ENCODE data around the gene SHBG. TPM values are rescaled to one million over a fixed set of nuclear protein-coding genes. Genes with fewer than 3 reads are reported as not detected.

The SHBG gene, protein sequence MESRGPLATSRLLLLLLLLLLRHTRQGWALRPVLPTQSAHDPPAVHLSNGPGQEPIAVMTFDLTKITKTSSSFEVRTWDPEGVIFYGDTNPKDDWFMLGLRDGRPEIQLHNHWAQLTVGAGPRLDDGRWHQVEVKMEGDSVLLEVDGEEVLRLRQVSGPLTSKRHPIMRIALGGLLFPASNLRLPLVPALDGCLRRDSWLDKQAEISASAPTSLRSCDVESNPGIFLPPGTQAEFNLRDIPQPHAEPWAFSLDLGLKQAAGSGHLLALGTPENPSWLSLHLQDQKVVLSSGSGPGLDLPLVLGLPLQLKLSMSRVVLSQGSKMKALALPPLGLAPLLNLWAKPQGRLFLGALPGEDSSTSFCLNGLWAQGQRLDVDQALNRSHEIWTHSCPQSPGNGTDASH
- total RNA-seq (2022; extraction: Qiagen RNA extraction), result 0.35 to 0.85 TPM (median 0.60 TPM) in 5 replicates

DNA sequence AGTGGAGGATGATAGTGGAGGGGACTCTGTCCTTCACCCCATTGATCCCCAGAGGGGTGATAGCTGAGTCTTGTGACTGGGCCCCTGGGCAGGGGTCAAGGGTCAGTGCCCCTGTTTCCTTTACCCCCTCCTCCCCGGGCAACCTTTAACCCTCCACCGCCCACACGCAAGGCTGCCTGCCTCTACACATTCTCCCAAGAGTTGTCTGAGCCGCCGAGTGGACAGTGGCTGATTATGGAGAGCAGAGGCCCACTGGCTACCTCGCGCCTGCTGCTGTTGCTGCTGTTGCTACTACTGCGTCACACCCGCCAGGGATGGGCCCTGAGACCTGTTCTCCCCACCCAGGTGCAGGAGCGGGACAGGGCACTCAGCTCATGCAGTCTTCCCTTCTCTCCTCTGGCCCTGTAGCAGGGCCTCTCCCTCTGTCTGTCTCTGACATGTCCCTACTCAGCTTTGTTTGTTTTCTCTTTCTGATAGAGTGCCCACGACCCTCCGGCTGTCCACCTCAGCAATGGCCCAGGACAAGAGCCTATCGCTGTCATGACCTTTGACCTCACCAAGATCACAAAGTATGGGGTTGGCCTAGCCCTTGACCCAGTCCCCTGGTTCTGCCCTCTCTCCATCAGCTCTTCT is at the start of gene SHBG:
TSS of gene SHBG (plus strand) at position 197 of the 633 bp plus-strand sequence. CDS start at position 235, 38 bp downstream.

DNA sequence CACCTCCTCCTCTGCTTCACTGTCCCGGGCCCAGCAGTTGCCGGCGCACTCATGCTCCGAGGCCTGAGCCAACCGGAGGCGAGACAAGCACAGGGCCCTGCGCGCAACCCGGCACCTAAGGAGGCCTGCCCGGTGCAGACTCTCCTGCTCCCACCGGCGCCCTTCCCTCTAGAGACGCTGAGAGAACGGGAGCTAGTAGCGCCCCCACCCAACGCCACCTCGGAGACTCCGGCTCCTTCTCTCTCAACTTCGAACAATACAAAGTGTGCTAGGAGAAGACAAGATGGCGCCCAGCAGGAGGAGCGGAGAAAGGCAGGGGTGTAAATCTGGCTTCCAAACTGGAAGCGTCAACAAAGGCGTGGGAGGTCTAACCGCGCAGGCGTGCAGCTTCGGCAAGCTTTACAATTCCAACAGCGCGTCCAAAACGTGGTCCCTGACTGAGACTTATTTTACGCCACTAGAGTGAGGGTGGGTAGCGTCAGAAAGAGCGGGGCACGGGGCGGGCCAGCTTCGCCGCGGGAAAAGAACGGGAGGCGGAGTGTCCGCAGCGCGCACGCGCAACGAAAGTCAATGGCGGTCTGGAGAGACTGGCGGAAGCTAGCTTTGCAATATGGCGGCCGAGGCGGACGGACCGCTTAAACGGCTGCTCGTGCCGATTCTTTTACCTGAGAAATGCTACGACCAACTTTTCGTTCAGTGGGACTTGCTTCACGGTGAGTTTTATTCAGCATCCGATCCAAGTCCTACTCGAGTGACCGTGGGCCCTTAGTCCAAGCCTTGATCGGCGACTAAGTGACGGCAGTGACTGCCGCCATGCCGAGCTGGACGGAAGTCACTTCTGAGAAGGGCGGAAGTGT is 46.5 kb upstream of the SHBG start, which contains the start of gene MPDU1:
TSS of gene MPDU1 (plus strand) at position 600 of the 857 bp plus-strand sequence. CDS start at position 611, 11 bp downstream.

DNA sequence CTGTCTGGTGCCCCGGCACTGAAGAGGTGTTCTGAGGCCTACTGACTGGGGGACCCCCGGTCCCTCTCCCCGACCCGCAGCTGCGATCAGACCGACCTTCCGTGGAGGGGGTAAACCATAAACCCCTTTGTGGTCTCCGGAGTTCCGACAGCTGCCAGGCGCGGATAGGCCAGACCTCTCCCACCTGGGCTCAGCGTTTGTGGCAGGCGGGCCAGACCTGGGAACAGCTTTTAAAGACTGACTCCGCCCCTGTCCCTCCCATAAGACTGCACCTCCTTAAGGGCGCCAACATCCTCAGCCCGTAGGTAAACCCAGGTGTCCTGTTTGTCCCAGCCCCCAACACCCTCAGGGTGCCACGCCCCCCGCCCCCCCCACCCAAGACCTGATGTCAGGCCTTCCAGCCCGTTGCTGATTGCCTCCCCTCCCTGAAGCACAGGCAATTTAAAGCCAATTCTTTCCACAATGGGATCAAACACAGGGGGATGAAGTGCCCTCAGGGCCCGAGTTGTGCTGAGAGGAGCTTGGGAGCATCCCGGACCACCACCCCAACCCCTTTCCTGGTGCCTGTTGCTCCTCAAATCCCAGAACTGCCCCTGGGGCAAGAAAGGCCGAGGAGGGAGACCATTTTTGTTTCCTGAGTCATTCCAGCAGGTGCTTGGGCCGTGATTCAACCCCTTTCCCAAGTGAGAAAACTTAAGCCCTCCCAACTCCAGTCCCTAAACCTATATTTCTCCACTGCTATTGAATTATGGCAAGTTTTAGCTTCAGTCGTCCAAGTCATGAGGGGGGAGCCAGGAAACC is 39.8 kb upstream of the SHBG start, which contains the start of gene SOX15:
TSS of gene SOX15 (minus strand) at position 204 of the 801 bp plus-strand sequence. CDS start 418 bp downstream, outside the sequence.

DNA sequence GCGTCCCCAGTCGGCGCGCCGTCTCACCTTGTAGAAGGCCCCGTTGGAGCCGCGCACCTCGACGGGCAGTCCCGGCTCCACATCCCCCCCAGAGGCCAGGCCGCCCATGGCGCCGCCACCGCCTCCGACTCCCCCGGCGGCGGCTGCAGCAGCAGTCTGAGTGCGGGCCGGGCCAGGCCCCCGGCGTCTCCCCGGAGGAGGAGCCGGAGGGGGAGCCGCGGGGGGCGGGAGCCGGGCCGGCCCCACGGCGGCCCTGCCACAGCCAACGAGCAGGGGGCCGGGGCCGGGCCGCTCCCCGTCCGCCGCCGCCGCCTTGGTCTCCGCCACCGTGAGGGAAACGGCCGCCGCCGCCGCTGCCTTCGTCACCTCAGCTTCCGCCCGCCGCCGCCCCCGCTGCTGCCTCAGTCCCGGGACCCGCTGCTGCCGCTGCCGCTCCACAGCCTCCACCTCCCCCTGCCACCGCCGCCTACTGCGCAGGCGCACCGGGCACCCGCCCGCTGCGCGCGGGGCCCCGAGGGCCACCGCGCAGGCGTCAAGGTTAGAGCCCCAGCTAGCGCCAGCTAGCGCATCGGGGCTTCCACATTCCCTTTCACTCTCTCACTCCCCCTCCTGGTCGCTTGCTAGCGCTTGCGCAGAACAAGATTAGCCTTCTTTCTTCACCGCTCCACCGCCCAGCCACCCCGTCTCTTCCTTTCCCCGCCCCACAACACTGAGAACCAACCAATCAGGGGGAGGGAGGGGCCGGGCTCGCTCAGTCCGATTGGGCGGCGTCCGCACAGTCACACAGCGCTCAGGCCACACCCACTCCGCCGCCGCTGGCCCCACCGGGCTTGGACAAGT is 15.3 kb upstream of the SHBG start, which contains the start of gene FXR2:
TSS of gene FXR2 (minus strand) at position 473 of the 840 bp plus-strand sequence. CDS start at position 108, 365 bp downstream.

DNA sequence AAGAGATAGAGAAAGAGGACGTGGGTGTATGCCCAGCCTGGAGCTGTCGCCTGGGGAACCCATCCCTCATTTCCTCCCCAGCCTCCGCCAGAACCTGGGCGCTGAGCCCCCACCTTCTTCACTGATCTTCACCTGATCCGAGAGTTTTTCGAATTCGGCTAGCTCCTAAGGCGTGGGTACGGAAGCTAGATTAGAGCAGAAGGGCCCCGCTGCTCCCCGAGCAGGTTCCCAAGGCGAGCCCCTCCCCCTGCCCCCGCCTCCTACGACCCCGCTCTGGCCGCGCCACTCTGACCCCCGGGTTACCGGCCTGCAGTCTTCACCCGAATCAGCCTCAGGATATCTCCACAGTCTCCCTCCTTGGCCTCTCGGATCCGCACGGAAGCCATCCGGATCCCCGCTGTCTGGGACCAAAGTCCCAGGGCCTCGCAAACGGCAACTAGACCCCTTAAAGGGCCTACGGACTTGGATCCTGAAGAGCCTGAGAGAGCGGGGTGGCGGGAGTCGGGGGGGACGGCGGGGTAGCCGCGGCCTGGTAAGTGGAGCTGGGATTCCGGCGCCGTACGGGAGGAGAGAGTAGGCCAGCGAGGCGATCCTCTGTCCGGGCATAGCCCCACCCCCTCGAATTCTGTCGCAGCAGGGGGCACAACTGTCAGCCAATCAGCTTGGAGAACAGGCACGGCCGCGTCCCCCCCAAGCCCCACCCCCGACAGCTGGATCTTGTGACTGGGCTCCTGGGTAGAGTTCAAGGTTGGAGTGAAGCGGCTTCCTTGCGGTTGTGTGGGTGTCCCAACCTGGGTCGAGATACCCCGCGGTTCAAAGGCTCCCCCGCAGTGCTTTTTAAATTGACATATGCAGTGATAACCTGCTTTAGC is 2.4 kb upstream of the SHBG start, which contains the start of gene SAT2:
TSS of gene SAT2 (minus strand) at position 572 of the 872 bp plus-strand sequence. CDS start at position 386, 186 bp downstream.

DNA sequence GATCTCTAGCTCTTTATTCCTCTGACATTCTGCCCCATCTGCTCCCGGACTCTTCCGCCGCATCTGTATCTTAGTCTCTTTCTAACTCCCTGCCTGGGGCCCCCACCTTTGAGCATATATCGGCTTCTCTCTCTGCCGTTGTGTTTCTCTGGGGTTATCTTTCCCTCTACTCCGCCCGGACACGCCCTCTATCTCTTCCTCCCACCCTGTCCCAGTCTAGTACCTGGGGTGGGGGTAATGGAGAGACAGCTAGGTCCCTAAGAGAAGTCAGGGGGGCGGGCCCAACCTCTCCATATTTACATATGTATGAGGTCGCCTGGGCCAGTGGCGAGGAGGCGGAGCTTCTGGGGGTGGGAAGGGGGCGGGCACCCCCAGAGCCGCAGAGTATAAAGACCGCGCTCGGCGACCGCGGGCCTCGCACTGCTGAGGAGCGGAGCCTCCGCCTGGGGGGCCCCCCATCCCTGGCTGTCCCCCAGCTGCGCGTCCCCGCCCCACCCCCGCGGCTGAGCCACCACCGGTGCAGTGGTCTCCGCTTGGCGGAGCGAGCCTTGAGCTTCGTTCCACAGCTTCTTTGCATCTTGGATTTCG is 20.7 kb downstream of the SHBG start, which contains the start of gene ATP1B2:
TSS of gene ATP1B2 (plus strand) at position 418 of the 588 bp plus-strand sequence. CDS start 593 bp downstream, outside the sequence.

Other genes with a start within 250 kb of the SHBG start
- 1.4 to 2.1 TPM (median 1.7 TPM) in 5 replicates for gene TNK1, start 249.0 kb upstream of the SHBG start, total RNA-seq (2022; extraction: Qiagen RNA extraction)
- gene PLSCR3, start 235.6 kb upstream of the SHBG start, total RNA-seq (2022; extraction: Qiagen RNA extraction), result 38.8 to 44.7 TPM (median 42.7 TPM) in 5 replicates
- gene TMEM256, start 226.0 kb upstream of the SHBG start, total RNA-seq (2022; extraction: Qiagen RNA extraction), result 171 to 224 TPM (median 215 TPM) in 5 replicates
- gene NLGN2, start 222.3 kb upstream of the SHBG start, total RNA-seq (2022; extraction: Qiagen RNA extraction), result 12.7 to 19.0 TPM (median 15.5 TPM) in 5 replicates
- 0.08 to 0.13 TPM in 2 of 5 replicates, not detected in the others for gene SPEM1, start 209.8 kb upstream of the SHBG start, total RNA-seq (2022; extraction: Qiagen RNA extraction)
- not detected in 5 replicates for gene SPEM2, start 204.5 kb upstream of the SHBG start, total RNA-seq (2022; extraction: Qiagen RNA extraction)
- gene SPEM3, start 201.3 kb upstream of the SHBG start, total RNA-seq (2022; extraction: Qiagen RNA extraction), result 0.02 to 0.03 TPM in 2 of 5 replicates, not detected in the others
- 10.1 to 14.8 TPM (median 13.3 TPM) in 5 replicates for gene TMEM102, start 194.7 kb upstream of the SHBG start, total RNA-seq (2022; extraction: Qiagen RNA extraction)
- 0.93 to 1.1 TPM (median 1.0 TPM) in 5 replicates for gene FGF11, start 190.6 kb upstream of the SHBG start, total RNA-seq (2022; extraction: Qiagen RNA extraction)
- gene CHRNB1, start 185.1 kb upstream of the SHBG start, total RNA-seq (2022; extraction: Qiagen RNA extraction), result 7.0 to 11.7 TPM (median 9.1 TPM) in 5 replicates
- gene ZBTB4, start 150.5 kb upstream of the SHBG start, total RNA-seq (2022; extraction: Qiagen RNA extraction), result 20.4 to 26.9 TPM (median 24.8 TPM) in 5 replicates
- gene SLC35G6, start 148.7 kb upstream of the SHBG start, total RNA-seq (2022; extraction: Qiagen RNA extraction), result not detected in 5 replicates
- gene POLR2A, start 145.8 kb upstream of the SHBG start, total RNA-seq (2022; extraction: Qiagen RNA extraction), result 70.3 to 86.1 TPM (median 78.6 TPM) in 5 replicates
- 9.9 to 13.2 TPM (median 11.0 TPM) in 5 replicates for gene TNFSF12, start 81.1 kb upstream of the SHBG start, total RNA-seq (2022; extraction: Qiagen RNA extraction)
- 0.78 to 1.1 TPM (median 0.91 TPM) in 5 replicates for gene TNFSF13, start 71.4 kb upstream of the SHBG start, total RNA-seq (2022; extraction: Qiagen RNA extraction)
- gene SENP3, start 68.2 kb upstream of the SHBG start, total RNA-seq (2022; extraction: Qiagen RNA extraction), result 88.8 to 103 TPM (median 95.8 TPM) in 5 replicates
- 25.7 to 33.1 TPM (median 28.3 TPM) in 5 replicates for gene CD68, start 50.5 kb upstream of the SHBG start, total RNA-seq (2022; extraction: Qiagen RNA extraction)
- gene MPDU1, start 46.3 kb upstream of the SHBG start, total RNA-seq (2022; extraction: Qiagen RNA extraction), result 109 to 162 TPM (median 117 TPM) in 5 replicates
- 0.16 to 0.36 TPM (median 0.25 TPM) in 5 replicates for gene SOX15, start 40.0 kb upstream of the SHBG start, total RNA-seq (2022; extraction: Qiagen RNA extraction)
- gene FXR2, start 15.2 kb upstream of the SHBG start, total RNA-seq (2022; extraction: Qiagen RNA extraction), result 52.5 to 56.7 TPM (median 54.4 TPM) in 5 replicates
- 60.0 to 88.9 TPM (median 79.2 TPM) in 5 replicates for gene SAT2, start 2.3 kb upstream of the SHBG start, total RNA-seq (2022; extraction: Qiagen RNA extraction)
- 0.15 to 0.37 TPM (median 0.27 TPM) in 5 replicates for gene ATP1B2, start 20.8 kb downstream of the SHBG start, total RNA-seq (2022; extraction: Qiagen RNA extraction)
- 42.4 to 47.4 TPM (median 42.4 TPM) in 5 replicates for gene TP53, start 57.4 kb downstream of the SHBG start, total RNA-seq (2022; extraction: Qiagen RNA extraction)
- 33.5 to 44.7 TPM (median 38.0 TPM) in 5 replicates for gene WRAP53, start 58.3 kb downstream of the SHBG start, total RNA-seq (2022; extraction: Qiagen RNA extraction)
- 1.1 to 1.4 TPM (median 1.3 TPM) in 5 replicates for gene EFNB3, start 75.1 kb downstream of the SHBG start, total RNA-seq (2022; extraction: Qiagen RNA extraction)
- 0.01 to 0.08 TPM (median 0.02 TPM) in 5 replicates for gene DNAH2, start 87.6 kb downstream of the SHBG start, total RNA-seq (2022; extraction: Qiagen RNA extraction)
- gene KDM6B, start 204.1 kb downstream of the SHBG start, total RNA-seq (2022; extraction: Qiagen RNA extraction), result 9.9 to 18.2 TPM (median 14.1 TPM) in 5 replicates
- 0.51 to 1.5 TPM (median 0.66 TPM) in 5 replicates for gene TMEM88, start 224.9 kb downstream of the SHBG start, total RNA-seq (2022; extraction: Qiagen RNA extraction)
- 139 to 244 TPM (median 211 TPM) in 5 replicates for gene NAA38, start 227.4 kb downstream of the SHBG start, total RNA-seq (2022; extraction: Qiagen RNA extraction)
- gene CYB5D1, start 227.9 kb downstream of the SHBG start, total RNA-seq (2022; extraction: Qiagen RNA extraction), result 18.7 to 23.0 TPM (median 19.4 TPM) in 5 replicates

Measured in A549 treated with Hydrocortisone at 1 μM for 4 hours (cell line).